Measurements from ENCODE around the gene PON3. TPM values are rescaled to one million over a fixed set of nuclear protein-coding genes. Genes with fewer than 3 reads are reported as not detected.

Gene PON3
- 0.13 TPM in 1 of 2 replicates, not detected in the other for total RNA-seq

GRCh38 chr7:95396136-95397032 is at the start of gene PON3:
TSS of gene PON3 (minus strand) at chr7:95396375. CDS start at chr7:95396350, 25 bp downstream.

GRCh38 chr7:95434557-95435421 is 38.6 kb upstream of the PON3 start, which contains the start of gene PON2:
TSS of gene PON2 (minus strand) at chr7:95435028. CDS start at chr7:95434951, 77 bp downstream.

GRCh38 chr7:95324431-95324830 is 71.7 kb downstream of the PON3 start, which contains the start of gene PON1:
TSS of gene PON1 (minus strand) at chr7:95324532. CDS start at chr7:95324475, 57 bp downstream.

Other genes starting within 250 kb of the PON3 start
- not detected in 2 replicates for gene PON1, start 71.8 kb downstream of the PON3 start, total RNA-seq
- 65.0 and 66.3 TPM in 2 replicates for gene PON2, start 38.7 kb upstream of the PON3 start, total RNA-seq
- gene ASB4, start 89.6 kb upstream of the PON3 start, total RNA-seq, result not detected in 2 replicates
- 0.30 and 3.6 TPM in 2 replicates for gene PDK4, start 200.1 kb upstream of the PON3 start, total RNA-seq

Data from smooth muscle cell of the pulmonary artery (primary cell).